ENCODE results near the gene UQCRC1.
"Not testable (repeated sequence)": the region's sequence is repeated elsewhere in the genome, so short reads cannot be mapped to it uniquely, and the experiment has no call there.

The UQCRC1 gene

GRCh38 chr3:48555949-48556795 is 53.3 kb downstream of the UQCRC1 start:
- DNase-seq (ENCODE audit: low spot score): no peak
- ChIA-PET CTCF (no interaction called here), POLR2A (ENCODE audit: low non-redundant PET) (interaction anchor here (1.0 kb wide), 1 partner anchor 43 kb away, joined by 3 read pairs; no protein-coding TSS in a partner anchor)
- peak overlapping the region; percentile 100 for H3K27ac ChIP-seq
- no peak for TF ChIP-seq CTCF (conservative IDR thresholded peaks at IDR 0.05; ENCODE audit: low read depth)

GRCh38 chr3:48555231-48555948 is 54.1 kb downstream of the UQCRC1 start:
- peak overlapping the region; percentile 100 for H3K27ac ChIP-seq
- POLR2A ChIA-PET (ENCODE audit: low non-redundant PET): no interaction called here
- CTCF ChIA-PET: no interaction called here
- no peak for DNase-seq (ENCODE audit: low spot score)
- TF ChIP-seq CTCF (conservative IDR thresholded peaks at IDR 0.05; ENCODE audit: low read depth): no peak

GRCh38 chr3:48553886-48554845 is 55.3 kb downstream of the UQCRC1 start:
- ChIA-PET CTCF (interaction anchor here (0.6 kb wide), 1 partner anchor 55 kb away, joined by 7 read pairs; the partner anchor contains the start of gene UQCRC1), POLR2A (ENCODE audit: low non-redundant PET) (no interaction called here)
- peak overlapping the region; percentile 7 for H3K27ac ChIP-seq
- TF ChIP-seq CTCF (conservative IDR thresholded peaks at IDR 0.05; ENCODE audit: low read depth): no peak
- DNase-seq (ENCODE audit: low spot score): no peak

GRCh38 chr3:48553361-48553760 is 56.1 kb downstream of the UQCRC1 start:
- CTCF ChIA-PET: interaction anchor here (0.6 to 1.1 kb wide), 3 partner anchors 56 to 117 kb away, joined by 3 to 7 read pairs (median 5); partner anchors contain the start of gene UQCRC1
- DNase-seq (ENCODE audit: low spot score): no peak
- TF ChIP-seq CTCF (conservative IDR thresholded peaks at IDR 0.05; ENCODE audit: low read depth): no peak
- POLR2A ChIA-PET (ENCODE audit: low non-redundant PET): no interaction called here
- H3K27ac ChIP-seq: peak overlapping the region; percentile 25

GRCh38 chr3:48552111-48552951 is 57.1 kb downstream of the UQCRC1 start:
- TF ChIP-seq CTCF (conservative IDR thresholded peaks at IDR 0.05; ENCODE audit: low read depth): no peak
- DNase-seq (ENCODE audit: low spot score): no peak
- ChIA-PET POLR2A (ENCODE audit: low non-redundant PET) (no interaction called here), CTCF (interaction anchor here (0.6 to 1.2 kb wide), 3 partner anchors 90 to 116 kb away, joined by 3 to 5 read pairs (median 3); no protein-coding TSS in a partner anchor)
- H3K27ac ChIP-seq: peak overlapping the region; percentile 25

- CTCF ChIA-PET: interaction anchor here (1.2 kb wide), 1 partner anchor 89 kb away, joined by 3 read pairs; no protein-coding TSS in a partner anchor
- DNase-seq (ENCODE audit: low spot score); POLR2A ChIA-PET (ENCODE audit: low non-redundant PET): not testable (repeated sequence)
- peak overlapping the region; percentile 25 for H3K27ac ChIP-seq
Observed at GRCh38 chr3:48551651-48552050, 57.8 kb downstream of the UQCRC1 start.
